Pancreas (tissue), 10 donors: ENCODE results near the gene SMNDC1. TPM values are rescaled to one million over a fixed set of nuclear protein-coding genes. Genes with fewer than 3 reads are reported as not detected.
A peak's percentile ranks its signal among the peaks of the same experiment; 100 is the strongest.

Experiments used
- ATAC-seq, 4 donors: fragments of 200-7000 bp; cut with Tn5 transposase; one replicate each; pipeline versions ENCODE4 v1.8.0 to v1.9.1; 2020; ENCODE audit warnings: mild to moderate bottlenecking in 4 of 4, moderate library complexity in 4 of 4
- DNase-seq, 6 donors: peaks; one replicate each; pipeline ENCODE4 v3.0.0-alpha.2; 2020
- FAIRE-seq: peaks from 2 replicates; lab custom pipeline; 2012; peaks lifted over from hg19 to GRCh38; lab: Jason Lieb, UNC
- H3K27ac ChIP-seq, 4 donors: fragments of 200-600 bp; sonication (generic); 1 replicate in 3 of 4; 2 replicates in 1 of 4; pipeline versions ENCODE4 v1.5.0 to v1.8.0; 2020
- H3K27me3 ChIP-seq, 4 donors: fragments of 200-600 bp; one replicate each; pipeline ENCODE4 v1.8.0; 2021
- H3K36me3 ChIP-seq, 3 donors: fragments of 200-600 bp; sonication (generic) in 1 of 3; one replicate each; pipeline versions ENCODE4 v1.5.0 to v1.8.0; 2020 to 2021
- H3K4me1 ChIP-seq, 3 donors: fragments of 200-600 bp; one replicate each; pipeline ENCODE4 v1.8.0; 2021
- H3K4me3 ChIP-seq, 4 donors: fragments of 200-600 bp; sonication (generic) in 2 of 4; one replicate each; pipeline versions ENCODE4 v1.5.0 to v1.8.0; 2020 to 2021
- H3K9me3 ChIP-seq, 4 donors: fragments of 200-600 bp; one replicate each; pipeline ENCODE4 v1.8.0; 2021
- WGBS, 2 donors: extraction: QIAGEN DNeasy Blood & Tissue Kit; methylation state at CpG; one replicate each; pipeline ENCODE4 v1.1.7; 2013; 5-methylcytosine and 5-hydroxymethylcytosine counted together
- intact Hi-C, 3 donors: fragments of 100-400 bp; cut with DNase I; formaldehyde crosslinking; loops; one replicate each; pipeline versions ENCODE4 v1.11.1 to v1.14.2; 2022
- polyA plus RNA-seq, 2 donors: library from polyadenylated mRNA; stranded (reverse); fragments of 200-250 nt; gene quantifications; one replicate each; pipeline ENCODE4 v1.2.3, GENCODE V29; 2013
- total RNA-seq, 6 donors: library from RNA; stranded (reverse); fragmentation: NEBNext Ultra II Directional in 4 of 6; extraction: Animal tissue kit (Norgen Biotek cat#: 25700) in 4 of 6; gene quantifications; one replicate each; pipeline versions ENCODE4 v1.2.1 to v1.2.4, GENCODE V29; 2021 to 2023
- TF ChIP-seq, protein P1 (sequence below), 4 donors: fragments of 200-600 bp; sonication (generic) in 3 of 4; IDR thresholded peaks; one replicate each; pipeline versions ENCODE4 v1.5.0 to v1.8.0; 2021; ENCODE audit warnings: antibody characterized with exemption in 4 of 4
- donor health status: healthy with polysubstance abuse.
- donor health status: DM: no; HTN: no; CAD: no; lungs with moderate emphysema.
- donor health status: DM: no; HTN: no; CAD: no.
- donor health status: control.
- donor health status: control.
- donor health status: Bipolar disorder and iron deficiency.
- donor health status: DM: yes; HTN: yes; CAD: no.
- donor health status: DM: no; HTN: no; CAD: no.
- donor health status: DM: no; HTN: no; CAD: no.
- donor health status: DM: yes; HTN: yes; CAD: no.

Gene SMNDC1
- total and polyA plus RNA-seq, 8 donors, result 5.2 to 13.7 (median 9.4) TPM

DNA sequence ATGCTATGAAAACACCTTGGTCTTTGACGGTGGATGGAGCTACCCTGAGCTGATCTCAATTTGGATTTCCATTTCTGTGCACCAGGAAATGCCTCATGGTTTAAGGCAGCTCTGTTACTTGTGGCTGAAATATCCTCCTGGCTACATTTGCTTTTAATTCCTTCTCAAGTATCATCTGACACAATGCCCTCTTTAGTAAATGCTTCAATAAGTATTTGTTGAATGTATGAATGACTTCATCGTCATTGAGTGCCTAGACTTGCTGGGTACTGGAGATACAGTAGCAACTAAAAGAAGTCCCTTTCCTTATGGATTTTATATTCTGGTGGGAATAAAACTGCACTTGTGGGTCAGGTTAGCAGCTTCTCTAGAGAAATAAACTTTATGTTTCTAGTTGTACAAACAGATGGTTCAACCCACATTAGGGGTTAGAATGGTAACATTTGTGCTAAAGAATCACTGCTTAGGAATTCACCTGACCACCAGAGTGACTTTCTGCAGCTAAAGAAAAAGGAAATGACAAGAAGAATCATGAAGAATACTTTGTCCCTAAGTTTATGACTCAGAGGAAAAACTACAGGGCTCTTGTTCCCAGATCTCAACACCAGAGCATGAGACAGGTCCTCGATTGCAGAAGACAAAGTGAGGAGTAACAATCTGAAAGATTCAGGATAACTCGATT, 21.8 kb upstream of the SMNDC1 start:
- ATAC-seq (no peak), DNase-seq (no peak), FAIRE-seq (no peak)
- Histone ChIP-seq H3K27ac (no peak overlapping the region), H3K9me3 (no peaks in the 10 kb centered on the region), H3K36me3 (no peaks in the 10 kb centered on the region), H3K4me1 (no peaks in the 10 kb centered on the region), H3K27me3 (no peaks in the 10 kb centered on the region), H3K4me3 (no peak overlapping the region)
- 68 to 75% methylated on average over 4 of the region's 4 CpGs for WGBS, 2 donors
- TF ChIP-seq, protein P1, sequence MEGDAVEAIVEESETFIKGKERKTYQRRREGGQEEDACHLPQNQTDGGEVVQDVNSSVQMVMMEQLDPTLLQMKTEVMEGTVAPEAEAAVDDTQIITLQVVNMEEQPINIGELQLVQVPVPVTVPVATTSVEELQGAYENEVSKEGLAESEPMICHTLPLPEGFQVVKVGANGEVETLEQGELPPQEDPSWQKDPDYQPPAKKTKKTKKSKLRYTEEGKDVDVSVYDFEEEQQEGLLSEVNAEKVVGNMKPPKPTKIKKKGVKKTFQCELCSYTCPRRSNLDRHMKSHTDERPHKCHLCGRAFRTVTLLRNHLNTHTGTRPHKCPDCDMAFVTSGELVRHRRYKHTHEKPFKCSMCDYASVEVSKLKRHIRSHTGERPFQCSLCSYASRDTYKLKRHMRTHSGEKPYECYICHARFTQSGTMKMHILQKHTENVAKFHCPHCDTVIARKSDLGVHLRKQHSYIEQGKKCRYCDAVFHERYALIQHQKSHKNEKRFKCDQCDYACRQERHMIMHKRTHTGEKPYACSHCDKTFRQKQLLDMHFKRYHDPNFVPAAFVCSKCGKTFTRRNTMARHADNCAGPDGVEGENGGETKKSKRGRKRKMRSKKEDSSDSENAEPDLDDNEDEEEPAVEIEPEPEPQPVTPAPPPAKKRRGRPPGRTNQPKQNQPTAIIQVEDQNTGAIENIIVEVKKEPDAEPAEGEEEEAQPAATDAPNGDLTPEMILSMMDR (IDR thresholded peaks at IDR 0.05), result no peak
- intact Hi-C loops, result no loop called here

DNA sequence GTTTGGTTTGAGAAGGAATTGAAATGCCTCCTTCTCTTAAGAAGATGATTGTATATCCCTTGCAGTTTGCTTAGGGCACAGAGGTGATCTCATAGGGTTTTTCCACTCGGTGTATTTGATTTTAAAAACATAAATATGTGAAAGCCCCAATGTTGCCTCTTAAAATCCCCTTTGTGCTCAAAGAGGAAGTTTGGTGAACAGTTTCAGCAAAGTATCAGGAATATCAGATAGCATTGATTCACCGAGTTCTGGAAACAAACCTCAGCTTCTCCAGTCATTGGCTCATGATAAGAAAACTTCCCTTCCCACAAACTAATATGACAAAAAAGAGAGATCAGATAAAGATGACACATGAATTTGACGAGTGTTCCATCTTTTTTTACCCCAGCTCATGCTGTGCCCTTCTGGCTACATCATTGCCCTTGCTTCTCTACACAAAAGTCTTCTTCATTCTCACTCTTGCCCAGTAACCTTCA, 20.1 kb upstream of the SMNDC1 start:
- Histone ChIP-seq H3K4me1 (no peaks in the 10 kb centered on the region), H3K27me3 (no peaks in the 10 kb centered on the region), H3K4me3 (no peak overlapping the region), H3K27ac (no peak overlapping the region), H3K36me3 (no peaks in the 10 kb centered on the region), H3K9me3 (no peaks in the 10 kb centered on the region)
- TF ChIP-seq, protein P1 (IDR thresholded peaks at IDR 0.05), result no peak
- 25 to 32% methylated on average over 3 of the region's 3 CpGs for WGBS, 2 donors
- DNase-seq, result no peak
- no peak for FAIRE-seq
- peak in 1 of 4 donors; percentile 48 for ATAC-seq
- intact Hi-C loops, result no loop called here

DNA sequence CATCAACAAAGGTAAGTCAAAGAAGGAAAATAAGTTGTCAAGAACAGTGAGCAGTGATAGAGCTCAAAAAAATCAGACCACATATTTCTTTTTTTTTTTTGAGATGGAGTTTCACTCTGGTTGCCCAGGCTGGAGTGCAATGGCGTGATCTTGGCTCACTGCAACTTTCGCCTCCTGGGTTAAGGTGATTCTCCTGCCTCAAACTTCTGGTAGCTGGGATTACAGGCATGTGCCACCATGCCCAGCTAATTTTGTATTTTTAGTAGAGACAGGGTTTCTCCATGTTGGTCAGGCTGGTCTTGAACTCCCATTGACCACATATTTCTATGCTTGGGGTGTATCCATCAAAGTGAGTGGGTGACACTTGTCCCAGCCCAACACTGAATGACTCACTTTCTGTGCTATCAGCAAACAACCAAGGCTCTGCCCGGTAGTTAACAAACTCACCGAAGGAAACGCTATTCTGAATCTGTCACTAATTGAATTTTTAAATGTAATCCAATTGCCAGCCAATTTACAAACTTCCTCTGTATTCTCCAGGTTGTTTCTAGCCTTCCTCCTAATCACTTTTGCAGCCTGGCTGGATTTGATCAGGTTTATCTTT, 19.6 kb upstream of the SMNDC1 start:
- WGBS, 2 donors, result 50 to 53% methylated on average over 5 of the region's 5 CpGs
- FAIRE-seq, result no peak

DNA sequence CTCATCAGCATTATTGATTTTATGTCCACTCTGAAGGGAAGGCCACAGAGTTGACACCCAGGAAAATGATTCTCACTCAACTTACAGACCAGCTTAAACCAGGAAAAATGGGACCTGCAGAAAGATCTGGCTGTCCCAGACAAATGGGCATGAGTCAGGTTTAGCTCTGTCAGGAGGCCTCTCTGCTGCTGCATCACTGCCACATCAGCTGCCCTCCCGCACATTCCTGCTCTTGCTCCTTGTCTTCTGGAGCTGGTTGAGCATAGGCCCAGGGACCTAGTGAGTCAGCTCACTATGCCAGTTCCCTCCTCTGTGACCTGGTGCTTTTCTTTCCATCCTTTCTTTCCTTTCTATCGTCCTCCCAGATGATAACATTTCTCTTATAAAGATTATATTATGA, 18.8 kb upstream of the SMNDC1 start:
- no peaks in the 10 kb centered on the region for H3K9me3 ChIP-seq
- intact Hi-C loops, result no loop called here
- H3K27ac ChIP-seq, result no peak overlapping the region
- H3K36me3 ChIP-seq, result no peaks in the 10 kb centered on the region
- H3K27me3 ChIP-seq, result no peaks in the 10 kb centered on the region
- no peaks in the 10 kb centered on the region for H3K4me1 ChIP-seq
- 64 to 67% methylated on average over 2 of the region's 2 CpGs for WGBS, 2 donors
- DNase-seq, result no peak
- no peak overlapping the region for H3K4me3 ChIP-seq
- FAIRE-seq, result no peak
- TF ChIP-seq, protein P1 (IDR thresholded peaks at IDR 0.05), result no peak
- ATAC-seq, result no peak

More for the DNA sequence above, 19.6 kb upstream of the SMNDC1 start:
- Histone ChIP-seq H3K4me3 (no peak overlapping the region), H3K9me3 (no peaks in the 10 kb centered on the region), H3K36me3 (no peaks in the 10 kb centered on the region), H3K27me3 (no peaks in the 10 kb centered on the region), H3K4me1 (no peaks in the 10 kb centered on the region), H3K27ac (no peak overlapping the region)
- intact Hi-C loops, result no loop called here
- DNase-seq (no peak), ATAC-seq (peak in 2 of 4 donors; percentile 50 to 55)
- TF ChIP-seq, protein P1 (IDR thresholded peaks at IDR 0.05), result no peak
